ENCODE results near the gene NPHP1.
A peak's percentile ranks its signal among the peaks of the same experiment; 100 is the strongest.
"Not testable (repeated sequence)": the region's sequence is repeated elsewhere in the genome, so short reads cannot be mapped to it uniquely, and the experiment has no call there.

Gene NPHP1

DNA sequence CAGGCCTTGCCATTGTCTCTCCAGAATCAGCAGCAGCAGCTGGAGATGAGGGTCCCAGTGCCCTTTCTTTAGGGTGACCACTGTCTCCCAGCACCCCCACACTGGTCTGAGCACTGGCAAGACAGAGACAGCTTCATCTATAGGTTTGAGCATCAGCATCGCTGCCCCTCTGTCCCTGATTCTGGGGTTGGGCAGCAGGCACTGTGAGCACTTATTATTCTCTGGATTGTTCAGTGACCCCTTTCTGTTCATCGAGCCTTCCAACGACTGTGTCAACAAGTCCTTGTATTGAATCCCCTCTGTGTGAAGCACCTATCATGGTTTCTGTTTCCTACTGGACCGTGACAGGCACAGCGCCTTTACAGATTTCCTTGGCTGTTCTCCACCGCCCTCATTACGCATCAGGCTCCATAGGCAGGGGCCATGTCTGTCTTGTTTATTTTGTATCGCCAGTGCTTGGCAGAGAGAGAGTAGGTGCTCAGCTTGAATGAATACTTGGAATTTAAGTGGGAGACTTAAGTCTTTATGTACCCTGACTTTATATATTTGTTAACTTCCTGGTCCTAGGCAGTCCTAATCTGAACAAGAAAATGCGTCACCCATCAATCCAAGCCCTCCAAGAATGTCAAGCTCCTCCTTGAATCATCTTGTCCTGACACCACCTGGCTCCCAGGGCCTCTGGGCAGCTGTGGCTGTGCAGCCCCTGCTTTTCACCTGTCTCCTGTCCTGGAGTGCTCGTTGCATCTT, 100.6 kb downstream of the NPHP1 start:
- Mint-ChIP-seq H3K9me3 (no peaks in the 10 kb centered on the region), H3K36me3 (no peaks in the 10 kb centered on the region), H3K27ac (no peak overlapping the region), H3K27me3 (peaks cover 26% of the 10 kb centered on the region), H3K4me3 (no peak overlapping the region), H3K4me1 (peaks cover 9% of the 10 kb centered on the region)

DNA sequence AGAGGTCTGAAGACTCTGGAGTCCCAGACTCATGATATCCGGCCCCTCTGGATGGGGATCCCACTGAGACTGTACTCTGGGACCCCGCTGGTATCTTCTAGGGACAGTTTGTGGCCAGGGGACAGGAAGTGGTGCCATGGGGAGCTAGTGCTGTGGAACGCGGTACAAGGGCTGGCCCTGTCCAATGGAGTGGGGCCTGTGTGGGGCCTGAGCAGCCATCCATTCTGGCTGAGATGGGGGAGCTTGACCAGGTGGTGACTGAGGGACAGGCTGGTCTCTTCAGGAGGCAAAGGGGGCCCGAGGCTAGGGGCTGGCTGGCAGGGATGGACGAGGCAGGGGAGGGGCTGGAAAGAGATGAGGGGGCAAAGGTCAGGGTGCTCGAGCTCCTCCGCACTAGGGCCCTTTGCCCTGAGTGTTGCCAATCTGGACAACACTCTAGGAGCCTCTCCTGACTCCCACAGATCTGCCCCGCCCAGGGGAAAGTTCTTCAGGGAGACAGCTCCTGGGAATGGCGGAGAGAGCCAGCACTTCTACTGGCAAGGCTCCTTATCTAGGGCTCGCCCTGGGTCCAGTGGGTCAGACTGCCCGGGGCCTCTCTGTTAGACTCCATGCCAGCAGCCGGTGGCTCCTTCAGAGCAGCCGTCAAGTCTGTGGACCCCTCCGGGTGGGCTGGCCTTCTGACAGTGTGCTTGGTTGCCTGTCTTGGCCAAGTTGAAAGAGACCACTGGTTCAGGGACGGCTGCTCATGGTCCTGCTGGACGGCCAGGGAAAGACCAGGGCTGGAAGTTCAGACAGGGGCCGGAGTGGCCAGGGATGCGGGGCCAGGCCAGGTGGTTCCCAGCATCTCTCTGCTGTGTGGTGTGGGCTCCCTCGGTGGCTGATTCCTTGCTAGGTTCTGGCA, 101.5 kb downstream of the NPHP1 start:
- H3K4me1 Mint-ChIP-seq: peaks cover 5% of the 10 kb centered on the region
- no peak overlapping the region for H3K4me3 Mint-ChIP-seq
- no peak overlapping the region for H3K27ac Mint-ChIP-seq
- no peaks in the 10 kb centered on the region for H3K36me3 Mint-ChIP-seq
- H3K9me3 Mint-ChIP-seq: no peaks in the 10 kb centered on the region
- peaks cover 23% of the 10 kb centered on the region for H3K27me3 Mint-ChIP-seq

DNA sequence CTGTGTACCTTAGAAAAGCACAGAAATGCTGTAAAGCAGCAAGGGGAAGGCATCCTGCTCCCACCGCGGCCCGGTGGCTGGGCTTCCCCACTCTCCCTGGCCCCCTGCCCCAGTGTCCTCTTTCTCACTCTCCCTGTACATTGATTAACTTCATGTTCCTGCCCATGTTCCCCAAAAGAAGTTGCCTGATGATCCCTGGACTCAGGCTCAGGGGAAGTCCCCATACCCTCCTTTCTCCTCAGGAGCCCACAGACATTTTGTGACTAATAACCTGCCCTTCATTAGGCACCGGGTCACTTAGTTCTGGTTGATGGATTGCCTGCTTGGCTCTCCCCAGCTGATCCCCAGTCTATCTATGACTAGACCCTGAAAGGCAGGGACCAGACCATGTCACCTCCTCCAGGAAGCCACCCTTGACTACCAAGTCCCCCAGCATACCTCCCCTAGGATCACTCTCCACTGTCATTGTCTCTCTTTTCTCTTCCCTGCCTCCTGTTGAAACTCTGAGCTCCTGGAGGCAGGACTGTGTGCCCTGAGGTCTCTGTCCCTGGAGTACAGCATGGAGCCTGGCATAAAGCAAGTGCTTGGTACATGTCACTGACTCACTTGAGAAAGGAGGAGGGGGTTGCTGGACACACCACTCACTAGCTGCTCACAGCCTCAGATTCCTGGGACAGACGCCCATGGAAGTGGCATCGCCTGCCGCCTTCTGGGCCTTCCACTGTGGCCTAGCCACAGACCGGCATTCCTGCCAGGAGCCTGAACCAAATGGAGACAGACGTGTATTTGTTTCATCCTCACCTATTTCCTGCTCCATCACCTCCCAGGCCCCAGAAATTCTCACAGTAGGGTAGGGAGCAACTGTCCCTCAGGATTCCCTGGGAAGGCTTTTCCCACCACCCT, 102.7 kb downstream of the NPHP1 start:
- Mint-ChIP-seq H3K4me3 (no peak overlapping the region), H3K27ac (no peak overlapping the region), H3K27me3 (peaks cover 17% of the 10 kb centered on the region)

DNA sequence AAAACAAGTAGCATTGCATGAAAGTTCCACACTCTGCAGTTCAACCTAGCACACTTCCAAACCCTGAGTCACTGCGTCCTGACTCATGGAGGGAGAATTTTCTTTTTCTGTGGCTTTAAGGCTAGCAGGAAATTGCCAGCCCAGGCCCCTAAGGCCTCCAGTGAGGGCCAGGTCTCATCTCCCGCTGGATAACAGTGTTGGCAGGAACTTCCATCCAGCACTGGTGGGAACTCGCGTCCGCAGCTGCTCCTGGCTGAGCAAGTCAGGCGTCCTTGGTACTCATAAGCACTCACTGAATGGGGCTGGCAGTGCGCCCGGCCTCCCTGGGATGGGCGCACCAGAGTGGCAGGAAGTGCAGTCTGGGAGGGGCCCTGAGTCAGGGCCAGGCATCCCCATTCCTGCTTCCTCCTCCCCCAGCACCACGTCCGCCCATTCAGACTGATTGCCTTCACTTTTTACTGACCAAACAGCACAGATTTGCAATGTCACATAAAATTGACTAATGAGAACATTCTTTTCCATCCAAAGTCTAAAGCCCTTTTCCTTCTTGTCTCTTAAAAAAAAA, 103.5 kb downstream of the NPHP1 start:
- no peaks in the 10 kb centered on the region for H3K9me3 Mint-ChIP-seq
- peaks cover 5% of the 10 kb centered on the region for H3K4me1 Mint-ChIP-seq
- H3K27ac Mint-ChIP-seq: no peak overlapping the region

More for the DNA sequence above, 102.7 kb downstream of the NPHP1 start:
- Mint-ChIP-seq H3K9me3 (no peaks in the 10 kb centered on the region), H3K36me3 (no peaks in the 10 kb centered on the region), H3K4me1 (peaks cover 5% of the 10 kb centered on the region)

DNA sequence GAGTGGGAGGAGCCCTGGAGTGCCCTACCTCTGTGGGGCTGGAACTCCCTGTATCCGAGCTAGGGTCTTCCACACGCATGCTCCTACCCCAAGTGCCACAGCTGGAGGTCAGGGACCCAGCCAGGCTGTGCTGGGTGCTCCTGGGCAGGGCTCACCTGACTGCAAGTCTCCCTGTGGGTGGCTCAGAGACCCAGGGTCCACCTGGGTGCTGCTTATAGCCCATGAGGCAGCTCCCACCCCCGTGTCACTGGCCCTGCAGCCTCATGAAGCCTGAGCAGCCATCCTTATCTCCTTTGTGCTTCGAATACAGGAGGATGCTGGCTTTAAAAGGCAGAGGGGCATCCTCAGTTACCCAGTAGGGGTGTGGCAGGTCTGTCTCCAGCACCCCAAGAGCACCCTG, 103.9 kb downstream of the NPHP1 start:
- H3K36me3 Mint-ChIP-seq, H3K27ac Mint-ChIP-seq, H3K4me1 Mint-ChIP-seq, H3K9me3 Mint-ChIP-seq, H3K4me3 Mint-ChIP-seq: not testable (repeated sequence)
- peaks cover 11% of the 10 kb centered on the region for H3K27me3 Mint-ChIP-seq

More for the DNA sequence above, 103.5 kb downstream of the NPHP1 start:
- H3K4me3 Mint-ChIP-seq: no peak overlapping the region
- peaks cover 14% of the 10 kb centered on the region for H3K27me3 Mint-ChIP-seq
- no peaks in the 10 kb centered on the region for H3K36me3 Mint-ChIP-seq

DNA sequence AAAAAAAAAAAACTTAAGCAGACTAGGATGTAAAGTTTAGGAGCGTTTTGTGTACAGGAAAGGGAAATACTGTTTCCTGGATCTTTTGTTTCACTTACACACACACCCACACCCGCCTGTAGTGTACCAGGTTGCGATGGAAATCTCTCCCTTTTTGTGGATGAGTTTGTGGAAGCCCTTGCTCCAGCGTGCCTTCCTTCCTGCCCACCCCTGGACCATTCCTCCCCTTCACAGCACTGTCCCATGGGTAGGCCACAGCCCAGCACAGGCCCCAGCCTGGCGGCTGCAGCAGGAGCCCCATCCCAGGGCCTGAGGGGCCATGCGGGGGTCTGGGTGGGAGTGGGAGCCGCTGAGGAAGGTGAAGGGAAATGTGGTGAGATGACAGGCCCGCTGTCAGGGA, 104.3 kb downstream of the NPHP1 start:
- Mint-ChIP-seq H3K36me3 (no peaks in the 10 kb centered on the region), H3K4me1 (peaks cover 5% of the 10 kb centered on the region), H3K4me3 (no peak overlapping the region), H3K27me3 (peaks cover 10% of the 10 kb centered on the region), H3K27ac (peak overlapping the region; percentile 5), H3K9me3 (no peaks in the 10 kb centered on the region)

DNA sequence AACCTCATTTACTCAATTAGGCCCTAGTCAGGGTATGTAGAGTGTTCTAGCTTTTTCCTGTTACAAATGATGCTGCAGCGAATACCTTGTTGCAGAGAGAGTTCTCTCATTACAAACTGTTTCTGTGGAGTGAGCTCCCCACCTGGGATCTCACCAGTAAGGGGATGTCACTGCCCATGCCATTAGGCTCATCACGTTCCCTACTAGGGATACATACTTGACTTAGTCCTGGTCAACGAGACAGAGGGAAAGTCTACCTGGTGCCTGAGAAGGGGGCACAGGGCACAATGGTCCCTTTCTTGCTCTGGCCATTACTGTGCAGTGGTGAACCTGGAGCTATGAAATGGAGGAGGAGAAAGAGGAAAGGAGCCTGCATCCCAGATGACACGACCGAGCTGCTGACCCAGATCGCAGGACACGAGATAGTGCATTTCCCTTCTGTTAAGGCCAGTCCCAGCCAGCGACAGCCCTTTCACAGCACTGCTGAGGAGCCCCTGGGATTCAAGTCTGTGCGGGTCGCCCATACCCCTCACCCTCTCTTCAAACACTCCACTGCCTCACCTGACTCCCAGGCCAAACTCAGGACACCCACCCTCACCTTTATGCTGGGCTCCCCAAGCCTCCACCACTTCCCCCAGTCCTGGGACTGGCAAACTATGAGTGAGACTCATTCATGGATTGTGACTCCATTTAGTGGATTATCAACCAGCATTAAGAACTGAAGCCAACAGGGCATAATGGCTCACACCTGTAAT, 105.2 kb downstream of the NPHP1 start:
- Mint-ChIP-seq H3K4me1 (peaks cover 5% of the 10 kb centered on the region), H3K36me3 (no peaks in the 10 kb centered on the region), H3K27me3 (peaks cover 3% of the 10 kb centered on the region), H3K27ac (no peak overlapping the region), H3K9me3 (no peaks in the 10 kb centered on the region), H3K4me3 (no peak overlapping the region)

DNA sequence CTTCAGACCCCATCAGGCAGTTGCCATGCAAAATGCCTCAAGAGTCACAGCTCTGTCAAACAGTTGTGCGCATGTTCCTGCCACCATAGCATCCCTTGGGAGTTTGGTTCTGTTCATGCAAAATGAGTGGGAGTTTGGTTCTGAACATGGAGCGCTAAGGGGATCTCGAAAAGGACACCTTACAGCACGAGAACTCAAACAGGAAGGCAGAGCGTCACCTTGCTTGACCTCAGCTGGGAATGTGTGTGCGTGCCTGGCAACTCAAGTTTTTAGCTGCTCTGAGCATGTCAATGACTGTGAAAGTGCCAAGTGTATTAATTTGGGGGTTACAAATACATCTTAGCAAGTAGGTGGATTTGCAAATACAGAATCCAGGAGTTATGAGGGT, 105.8 kb downstream of the NPHP1 start:
- Mint-ChIP-seq H3K36me3 (no peaks in the 10 kb centered on the region), H3K4me3 (no peak overlapping the region), H3K27ac (no peak overlapping the region), H3K4me1 (peaks cover 5% of the 10 kb centered on the region), H3K27me3 (peaks cover 2% of the 10 kb centered on the region), H3K9me3 (no peaks in the 10 kb centered on the region)

DNA sequence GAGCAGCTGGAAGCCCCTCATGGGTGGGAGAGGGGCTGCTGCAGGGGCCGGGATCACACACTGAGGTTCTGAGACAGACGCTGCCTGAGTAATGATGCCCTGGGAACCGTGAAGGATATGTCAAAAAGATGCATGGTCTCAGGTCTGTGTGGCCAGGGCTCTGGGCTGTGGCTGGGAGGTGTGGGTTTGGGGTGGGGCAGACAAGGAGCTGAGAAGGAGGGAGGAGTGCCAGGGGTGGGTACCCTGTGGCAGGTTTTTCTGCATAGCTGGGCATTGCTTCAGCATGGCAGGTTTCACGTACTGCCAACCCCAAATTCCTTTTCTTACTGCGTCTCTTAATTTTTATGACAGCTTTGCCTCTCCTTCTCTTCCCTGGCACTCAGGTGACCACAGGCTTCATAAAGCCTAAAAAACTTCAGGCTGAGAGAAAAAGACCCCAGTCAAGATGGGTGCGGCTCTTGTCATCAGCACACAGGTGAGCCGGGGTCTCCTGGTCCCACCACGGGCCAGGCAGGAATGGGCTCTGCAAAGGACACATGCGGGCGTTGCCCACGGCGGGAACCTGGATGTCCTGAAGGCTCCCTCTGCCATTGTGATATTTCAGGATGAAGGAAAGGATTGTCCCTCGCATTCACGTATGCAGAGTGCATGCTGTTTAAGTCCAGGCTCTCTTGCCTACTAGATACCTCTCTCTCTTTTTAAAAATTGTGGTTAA, 107.2 kb downstream of the NPHP1 start:
- Mint-ChIP-seq H3K27ac (no peak overlapping the region), H3K4me3 (no peak overlapping the region), H3K4me1 (peaks cover 5% of the 10 kb centered on the region), H3K27me3 (peaks cover 2% of the 10 kb centered on the region), H3K36me3 (no peaks in the 10 kb centered on the region), H3K9me3 (no peaks in the 10 kb centered on the region)

DNA sequence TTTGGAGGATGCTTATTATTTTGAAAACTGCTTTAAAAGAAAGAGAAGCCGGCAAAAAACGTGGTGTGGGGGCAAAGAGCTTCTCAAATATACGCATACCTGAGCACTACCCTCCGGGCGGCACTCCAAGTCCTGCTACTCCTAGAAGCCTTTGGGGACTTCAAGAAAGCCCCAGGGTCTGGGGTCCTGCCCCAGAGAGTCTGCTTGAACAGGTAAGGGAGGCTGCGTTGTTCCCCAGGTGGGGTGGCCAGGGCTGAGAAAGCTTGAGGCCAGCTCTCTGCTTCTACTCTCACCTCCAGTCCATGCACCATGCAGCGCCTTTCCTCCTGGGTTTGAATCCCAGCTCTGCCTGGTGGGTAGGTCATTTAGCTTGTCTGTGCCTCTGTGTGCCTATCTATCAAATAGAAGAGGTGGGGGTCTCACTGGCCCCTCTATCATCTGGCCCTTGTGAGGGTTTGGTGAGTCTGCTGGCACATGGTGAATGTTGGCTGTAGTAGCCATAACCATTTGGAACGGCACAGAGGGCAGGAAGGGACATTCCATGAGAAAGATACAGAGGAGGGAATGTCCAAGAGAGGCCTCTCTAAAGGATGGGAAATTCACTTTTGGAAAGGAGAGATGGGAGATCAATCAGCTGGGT, 108.7 kb downstream of the NPHP1 start:
- no peaks in the 10 kb centered on the region for H3K36me3 Mint-ChIP-seq
- H3K27ac Mint-ChIP-seq: no peak overlapping the region
- H3K27me3 Mint-ChIP-seq: peaks cover 2% of the 10 kb centered on the region
- H3K9me3 Mint-ChIP-seq: no peaks in the 10 kb centered on the region
- peaks cover under 1% of the 10 kb centered on the region for H3K4me1 Mint-ChIP-seq
- H3K4me3 Mint-ChIP-seq: no peak overlapping the region

DNA sequence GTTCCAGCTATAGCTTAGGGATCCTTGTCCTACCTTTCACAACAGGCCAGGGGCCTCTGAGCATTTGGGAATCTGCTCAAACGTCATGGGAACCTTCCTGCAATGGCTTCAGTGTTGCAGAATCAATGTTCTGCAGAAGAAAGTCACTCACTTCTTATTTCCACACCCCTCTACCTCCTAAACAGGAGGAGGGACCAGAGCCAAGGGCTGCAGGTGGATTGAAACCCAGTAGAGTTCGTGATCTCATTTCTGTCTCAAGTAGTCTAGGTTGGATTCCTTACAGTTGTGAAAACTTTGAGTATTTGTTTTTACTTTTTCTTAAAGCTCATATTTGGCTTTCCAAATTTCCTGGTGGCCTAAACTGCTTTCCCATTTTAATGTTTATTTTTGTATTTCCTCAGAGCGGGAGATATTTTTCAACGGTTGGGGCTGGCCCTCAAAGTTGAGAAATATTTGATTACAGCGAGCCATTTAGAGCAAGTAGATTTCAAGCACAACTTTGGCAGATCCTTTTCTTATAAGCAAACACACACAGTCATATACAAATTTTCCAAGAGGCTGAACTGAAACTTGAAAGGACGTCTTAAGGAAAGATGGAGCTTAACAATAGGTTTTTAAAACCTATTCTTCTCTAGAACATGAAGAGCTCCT, 109.8 kb downstream of the NPHP1 start:
- H3K9me3 Mint-ChIP-seq, H3K4me3 Mint-ChIP-seq, H3K4me1 Mint-ChIP-seq, H3K27me3 Mint-ChIP-seq, H3K27ac Mint-ChIP-seq, H3K36me3 Mint-ChIP-seq: not testable (repeated sequence)

DNA sequence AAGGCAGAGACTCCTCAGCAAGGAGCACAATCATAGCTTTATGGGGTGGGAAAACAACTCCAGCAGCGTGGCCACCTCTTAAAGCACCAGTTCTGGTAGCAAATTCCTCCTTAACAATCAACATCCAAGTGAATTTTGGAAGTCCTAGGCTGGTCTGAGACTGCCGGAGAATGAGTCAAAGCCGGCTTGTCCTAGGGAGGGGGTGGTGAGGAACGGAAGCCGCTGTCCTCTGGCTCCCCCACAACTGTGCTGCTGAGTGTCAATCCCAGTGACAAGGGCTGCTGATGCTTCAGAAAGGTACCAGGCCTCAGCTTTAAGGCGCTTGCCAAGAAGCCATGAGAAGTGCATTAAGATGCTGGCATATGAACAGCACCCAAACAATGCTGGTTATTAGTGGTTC, 110.9 kb downstream of the NPHP1 start:
- H3K27me3 Mint-ChIP-seq, H3K4me1 Mint-ChIP-seq, H3K27ac Mint-ChIP-seq, H3K4me3 Mint-ChIP-seq, H3K9me3 Mint-ChIP-seq, H3K36me3 Mint-ChIP-seq: not testable (repeated sequence)

DNA sequence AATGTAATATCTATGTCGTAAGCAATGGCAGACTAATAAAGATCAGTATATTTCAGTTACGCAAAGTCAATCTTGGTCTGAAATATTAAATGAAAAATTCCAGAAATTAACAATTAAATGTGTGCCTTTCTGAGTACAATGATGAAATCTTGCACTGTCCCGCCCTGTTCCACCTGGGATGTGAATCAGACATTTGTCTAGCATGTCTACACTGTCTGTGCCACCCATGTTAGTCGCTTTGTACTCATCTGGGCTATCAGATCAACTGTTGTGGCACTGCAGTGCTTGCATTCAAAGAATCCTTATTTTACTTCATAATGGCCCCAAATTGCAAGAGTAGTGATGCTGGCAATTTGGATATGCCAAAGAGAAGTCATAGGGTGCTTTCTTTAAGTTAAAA, 114.6 kb downstream of the NPHP1 start:
- not testable (repeated sequence) for H3K27me3 Mint-ChIP-seq, H3K27ac Mint-ChIP-seq, H3K4me1 Mint-ChIP-seq, H3K9me3 Mint-ChIP-seq, H3K4me3 Mint-ChIP-seq, H3K36me3 Mint-ChIP-seq

All from activated naive CD4-positive, alpha-beta T cell treated with anti-CD3 and anti-CD28 coated beads, Interleukin-2, amount 50 U/mL, for 24 hours (primary cell).